HG02588 (cell line): ENCODE data around the gene SNCB.
A peak's percentile ranks its signal among the peaks of the same experiment; 100 is the strongest.

Source experiments
- ATAC-seq: cut with Tn5 transposase; IDR thresholded peaks from one replicate; pipeline ENCODE4 v1.9.1; 2021; ENCODE audit warnings: mild to moderate bottlenecking, moderate library complexity; ENCODE audit not compliant: unreplicated experiment

SNCB gene

DNA sequence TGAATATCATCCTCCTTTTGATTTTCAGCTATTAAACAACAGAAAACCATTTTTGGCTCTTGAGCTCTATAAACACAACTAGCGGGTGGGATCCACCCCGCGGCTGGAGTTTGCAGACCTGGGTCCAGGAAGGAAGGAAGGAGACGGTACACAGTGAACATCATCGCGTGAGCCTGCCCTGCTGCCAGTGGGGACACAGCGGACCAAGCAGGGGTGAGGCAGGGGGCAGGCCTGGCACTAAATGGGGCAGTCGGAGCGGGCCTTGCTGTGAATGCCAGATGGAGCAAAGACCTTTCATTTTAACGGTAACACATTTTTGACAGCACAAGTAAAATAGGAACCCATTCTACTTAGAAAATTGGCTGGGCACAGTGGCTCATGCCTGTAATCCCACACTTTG, 31.3 kb upstream of the SNCB start:
- ATAC-seq: no peak

DNA sequence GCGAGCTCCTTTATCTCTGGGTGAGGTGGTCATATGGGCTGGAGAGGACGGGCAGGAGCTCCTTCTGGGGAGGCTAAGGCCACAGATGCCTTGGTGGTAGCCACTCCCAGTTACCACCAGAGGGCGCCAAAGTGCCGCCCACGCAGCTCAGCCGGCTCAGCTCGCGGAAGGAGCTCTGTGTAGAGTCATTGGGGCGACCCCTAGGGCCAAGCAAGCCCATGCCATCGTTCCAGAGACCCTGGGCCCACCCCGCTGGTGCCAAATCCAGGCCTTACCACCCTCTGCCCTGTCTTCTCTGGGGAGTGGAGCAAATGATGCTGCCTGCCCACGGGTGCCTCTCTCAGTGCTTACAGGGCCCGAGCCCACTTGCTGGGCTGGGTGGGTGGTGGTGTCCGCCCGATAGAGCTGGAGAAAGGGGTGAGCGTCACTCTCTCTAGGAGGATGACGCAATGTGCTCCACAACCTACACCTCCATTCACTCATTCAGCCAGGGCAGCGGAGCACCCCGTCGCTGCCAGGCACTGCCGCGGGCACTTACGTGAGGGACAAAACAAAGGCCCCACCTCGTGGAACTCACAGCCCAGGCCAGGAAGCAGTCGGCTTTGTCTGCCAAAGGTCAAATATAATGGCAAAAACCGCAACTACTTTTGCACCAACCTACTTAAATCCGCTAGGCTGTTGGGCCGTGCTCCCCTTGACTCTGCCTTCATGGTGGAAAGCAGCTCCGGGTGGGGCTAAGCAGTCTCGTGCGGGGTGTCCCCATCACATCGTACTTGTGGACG, 30.7 kb upstream of the SNCB start:
- peak; percentile 48 for ATAC-seq

DNA sequence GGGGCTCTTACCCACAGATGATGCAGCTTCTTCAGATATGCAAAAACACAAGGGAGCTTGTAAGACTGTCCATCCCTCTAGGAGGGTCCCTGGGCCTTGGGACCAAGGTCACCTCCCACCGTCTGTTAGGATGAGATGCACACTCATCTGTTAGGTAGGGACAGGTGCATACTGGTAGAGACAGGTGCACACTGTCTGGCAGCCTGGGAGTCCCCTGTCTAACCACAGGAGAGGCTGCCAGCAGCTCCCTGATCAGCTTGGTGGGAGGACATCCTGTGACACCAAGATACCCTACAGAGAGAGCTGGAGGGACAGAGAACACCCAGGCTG, 30.2 kb upstream of the SNCB start:
- ATAC-seq: peak; percentile 19

DNA sequence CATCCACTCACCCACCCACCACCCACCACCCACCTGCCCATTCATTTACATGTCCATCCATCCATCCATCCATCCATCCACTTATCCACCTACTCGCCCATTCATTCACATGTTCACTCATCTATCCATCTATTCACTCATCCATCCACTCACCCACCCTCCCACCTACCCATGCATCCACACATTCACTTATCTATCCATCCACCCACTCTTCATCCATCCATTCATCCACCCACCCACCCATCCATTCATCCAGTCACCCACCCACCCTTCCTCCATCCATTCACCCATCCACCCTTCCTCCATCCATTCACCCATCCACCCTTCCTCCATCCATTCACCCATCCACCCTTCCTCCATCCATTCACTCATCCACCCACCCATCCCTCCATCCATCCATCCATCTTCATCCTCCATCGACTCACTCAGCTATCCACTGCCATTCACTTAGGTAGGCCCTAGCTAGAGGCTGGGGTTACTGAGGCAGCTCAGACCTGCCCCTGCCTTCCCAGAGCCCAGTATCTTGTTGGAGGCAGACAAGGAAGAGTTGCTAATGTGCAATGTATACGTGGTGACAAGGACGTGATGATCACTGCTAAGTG, 29.6 kb upstream of the SNCB start:
- ATAC-seq: no peak

DNA sequence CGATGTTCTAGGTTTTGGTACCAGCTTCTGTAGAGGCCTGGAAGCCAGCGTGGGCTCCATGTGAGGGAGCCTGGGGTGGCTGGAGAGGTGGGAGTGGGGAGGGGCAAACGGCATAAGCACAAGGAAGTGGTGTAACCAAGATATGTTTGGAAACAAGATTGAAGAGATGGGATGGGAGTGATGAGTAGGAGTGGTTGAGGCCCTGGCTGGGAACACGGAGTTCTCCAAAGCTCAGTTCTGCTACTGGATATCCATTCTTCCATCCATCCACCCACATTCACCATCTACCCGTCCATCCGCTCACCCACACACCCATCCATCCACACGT, 29.1 kb upstream of the SNCB start:
- ATAC-seq: no peak

DNA sequence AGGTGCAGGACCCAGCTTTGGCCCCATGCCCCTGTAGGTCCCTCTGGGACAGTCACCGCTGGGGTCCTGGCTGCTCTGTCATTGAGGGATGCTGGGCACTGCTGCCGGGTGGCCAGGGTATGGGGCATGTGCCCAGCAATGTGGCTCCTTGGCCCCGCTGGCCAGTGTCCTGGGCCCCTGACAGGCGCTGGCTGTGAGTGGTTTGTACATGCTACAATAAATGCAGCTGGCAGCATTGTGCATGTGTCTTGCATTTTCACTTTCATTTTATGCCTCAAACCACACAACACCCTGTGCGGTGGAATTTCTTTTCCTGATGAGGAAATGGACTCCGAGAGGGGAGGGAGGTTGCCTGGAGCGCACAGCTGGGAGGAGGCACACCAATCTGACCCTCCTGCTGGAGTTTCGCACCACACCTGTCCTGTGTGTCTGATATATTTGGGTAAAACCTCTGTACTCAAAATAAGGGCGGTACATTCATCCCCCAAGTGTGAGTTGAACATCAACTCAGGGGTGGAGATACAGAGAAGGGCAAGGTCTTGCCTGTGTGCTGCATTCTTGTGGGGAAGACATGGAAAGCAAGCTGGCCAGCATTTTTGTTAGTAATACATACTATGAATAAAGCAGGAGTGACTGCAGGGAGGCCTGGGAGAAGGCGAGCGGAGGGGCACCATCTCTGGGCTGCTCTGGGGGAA, 28.6 kb upstream of the SNCB start:
- no peak for ATAC-seq

DNA sequence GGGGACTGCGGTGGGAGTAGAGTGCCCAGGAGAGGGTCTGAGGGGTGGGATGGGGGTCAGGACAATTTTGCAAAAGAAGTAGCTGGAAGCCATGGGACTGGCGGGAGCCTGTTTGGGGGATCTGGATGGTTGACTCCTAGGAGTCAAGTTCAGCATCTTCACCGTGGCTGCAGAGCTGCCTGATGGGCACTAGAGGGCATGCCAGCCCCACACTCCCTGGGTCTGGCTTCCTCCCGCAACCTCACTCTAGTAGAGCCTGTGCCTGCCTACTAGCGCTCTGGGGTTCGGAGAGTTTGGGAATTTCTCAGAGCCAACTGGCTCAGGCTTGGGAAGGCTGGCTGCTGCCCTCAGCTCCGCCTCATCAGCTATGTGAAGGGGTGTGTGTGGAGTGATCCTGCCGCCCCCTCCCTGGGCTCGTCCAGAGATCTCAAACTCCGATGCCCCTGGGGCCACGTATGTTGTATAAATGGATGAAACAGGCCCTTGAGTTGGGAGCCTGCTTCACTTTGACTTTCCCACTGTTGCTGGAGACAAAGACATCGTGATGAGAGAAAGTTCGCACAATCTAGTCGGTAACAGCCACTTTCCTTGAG, 27.8 kb upstream of the SNCB start:
- ATAC-seq: no peak

DNA sequence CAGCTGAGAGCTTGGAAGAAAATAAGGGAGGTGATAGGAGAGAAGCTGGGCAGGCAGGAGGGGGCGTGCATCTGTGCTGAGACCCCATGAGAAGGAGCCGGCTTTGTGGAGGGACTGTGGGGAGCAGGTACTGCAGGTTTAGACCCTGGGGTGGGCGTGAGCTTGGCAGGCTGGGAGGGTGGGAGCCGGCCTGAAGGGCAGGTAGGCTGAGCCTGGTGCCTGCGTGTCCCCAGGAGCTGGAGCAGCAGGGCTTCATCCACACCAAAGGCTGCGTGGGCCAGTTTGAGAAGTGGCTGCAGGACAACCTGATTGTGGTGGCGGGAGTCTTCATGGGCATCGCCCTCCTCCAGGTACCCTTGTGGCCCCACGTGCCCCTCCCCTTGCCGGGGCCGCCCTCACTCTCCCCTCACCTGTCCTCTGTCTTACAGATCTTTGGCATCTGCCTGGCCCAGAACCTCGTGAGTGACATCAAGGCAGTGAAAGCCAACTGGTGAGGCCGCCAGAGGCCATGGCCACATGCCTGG, 26.2 kb upstream of the SNCB start:
- no peak for ATAC-seq

DNA sequence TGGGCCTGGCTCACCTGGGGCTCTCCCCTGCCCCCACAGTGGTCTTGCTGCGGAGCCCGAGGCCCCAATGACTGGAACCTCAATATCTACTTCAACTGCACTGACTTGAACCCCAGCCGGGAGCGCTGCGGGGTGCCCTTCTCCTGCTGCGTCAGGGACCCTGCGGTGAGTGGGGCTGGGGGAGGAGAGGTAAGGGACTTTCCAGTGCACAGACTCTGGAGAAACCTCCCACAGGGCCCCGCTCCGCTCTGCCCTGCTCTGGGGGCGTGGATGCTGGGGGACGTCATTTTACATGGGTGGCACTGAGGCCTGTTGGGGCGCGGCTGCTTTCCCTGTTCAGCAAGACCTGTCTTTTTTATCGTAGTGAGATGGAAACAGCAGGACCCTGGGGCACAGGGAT, 24.5 kb upstream of the SNCB start:
- no peak for ATAC-seq

DNA sequence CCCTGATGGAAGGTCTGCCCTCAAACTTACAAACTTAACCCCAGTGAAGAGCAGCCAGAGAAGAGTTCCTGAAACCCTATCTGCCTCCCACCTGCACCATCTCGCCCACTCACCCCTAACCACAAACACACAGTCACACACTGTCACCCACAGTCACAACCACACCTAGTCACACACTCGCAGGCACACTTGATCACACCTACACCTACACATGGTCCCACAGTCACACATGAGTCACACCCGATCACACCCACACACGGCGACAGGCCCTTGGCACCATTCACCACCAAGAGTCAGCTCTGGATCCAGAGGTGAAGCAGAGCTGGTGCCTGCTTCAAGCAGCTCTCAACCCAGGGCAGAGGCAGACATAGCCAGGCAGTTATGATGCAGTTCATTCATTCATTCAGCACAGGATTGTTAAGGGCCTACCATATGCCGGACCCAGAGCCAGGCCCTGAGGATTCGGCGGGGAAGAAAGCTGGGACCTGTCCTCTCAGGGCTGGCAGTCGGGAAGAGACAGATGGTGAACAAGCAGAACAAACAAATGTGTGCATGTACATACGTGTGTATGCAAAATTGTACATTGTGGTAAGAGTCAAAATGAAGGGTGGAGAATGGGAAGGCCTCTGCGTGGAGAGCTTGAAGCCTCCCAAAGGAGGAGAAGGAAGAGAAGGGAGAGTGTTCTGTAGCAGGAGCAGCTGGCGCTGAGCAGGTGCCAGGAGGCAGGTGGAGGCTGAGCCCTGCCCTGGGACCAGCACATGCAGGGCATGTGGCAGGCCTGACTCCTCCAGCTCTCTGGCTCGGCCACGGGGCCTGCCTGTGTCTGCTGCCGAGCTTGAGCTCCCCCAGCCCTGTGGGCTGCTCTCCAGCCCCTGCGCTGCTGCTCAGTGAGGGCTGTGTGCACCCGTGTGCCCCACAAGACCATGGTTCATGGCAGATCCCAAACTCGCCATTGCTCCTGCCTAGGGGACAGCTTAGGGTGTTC, 23.4 kb upstream of the SNCB start:
- no peak for ATAC-seq

DNA sequence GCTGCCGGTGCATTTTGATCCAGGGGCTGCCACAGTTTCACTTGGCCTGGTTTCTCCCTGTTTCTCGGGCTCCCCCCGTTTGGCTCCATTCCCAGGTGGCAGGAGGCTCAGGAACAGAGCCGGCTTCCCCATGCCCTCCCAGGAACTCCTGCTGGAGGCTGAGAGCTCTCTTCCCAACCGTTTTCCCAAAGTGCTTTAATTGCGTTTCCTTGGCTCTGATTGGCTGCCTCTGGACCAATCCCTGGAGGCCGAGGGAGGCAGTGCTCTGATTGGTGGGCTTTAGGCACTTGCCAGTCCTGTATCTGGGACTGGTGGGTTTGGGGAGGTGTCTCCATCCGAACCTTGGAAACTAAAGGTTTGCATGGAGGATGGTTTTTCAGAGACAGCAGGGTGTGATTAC, 21.8 kb upstream of the SNCB start:
- ATAC-seq: no peak

DNA sequence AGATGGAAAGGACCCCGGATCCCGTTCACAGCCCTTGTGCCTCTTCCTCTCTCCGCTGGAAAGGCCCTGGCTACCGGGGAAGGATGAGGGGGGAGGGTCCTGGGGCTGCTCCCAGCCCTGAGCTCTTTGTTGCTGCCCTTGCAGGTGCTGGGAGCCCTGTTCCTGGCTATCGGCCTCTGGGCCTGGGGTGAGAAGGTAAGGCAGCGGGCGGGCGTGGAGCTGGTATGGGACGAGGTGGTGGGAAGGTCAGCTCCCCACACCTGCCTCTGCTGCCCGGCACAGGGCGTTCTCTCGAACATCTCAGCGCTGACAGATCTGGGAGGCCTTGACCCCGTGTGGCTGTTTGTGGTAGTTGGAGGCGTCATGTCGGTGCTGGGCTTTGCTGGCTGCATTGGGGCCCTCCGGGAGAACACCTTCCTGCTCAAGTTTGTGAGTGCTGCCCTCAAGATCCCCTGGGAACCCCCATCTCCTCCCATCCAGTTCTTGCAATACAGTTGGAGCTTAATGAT, 21.2 kb upstream of the SNCB start:
- ATAC-seq: no peak

DNA sequence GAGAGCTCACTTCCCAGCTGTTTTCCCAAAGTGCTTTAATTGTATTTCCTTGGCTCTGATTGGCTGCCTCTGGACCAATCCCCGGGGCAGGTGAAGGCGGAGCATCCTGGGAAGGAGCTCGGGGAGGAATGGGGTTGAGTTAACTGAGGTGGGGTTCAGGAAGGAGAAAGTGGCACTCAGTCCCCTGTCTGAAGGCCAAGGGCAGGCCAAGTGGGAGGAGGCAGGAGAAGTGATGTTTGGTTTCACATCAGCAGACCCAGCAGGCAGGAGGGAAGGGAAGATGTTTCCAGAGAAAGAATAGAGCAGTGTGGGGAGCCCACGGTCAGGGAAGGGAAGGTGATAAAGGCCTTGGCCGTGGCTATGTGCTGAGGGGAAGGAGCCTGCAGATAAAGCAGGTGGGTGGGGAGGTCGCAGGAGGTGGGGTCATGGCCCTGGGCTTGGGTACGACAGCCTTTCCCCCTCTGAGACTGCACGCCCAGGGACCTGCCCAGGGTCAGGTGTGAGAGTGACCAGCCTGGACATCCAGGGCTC, 20.1 kb upstream of the SNCB start:
- no peak for ATAC-seq

DNA sequence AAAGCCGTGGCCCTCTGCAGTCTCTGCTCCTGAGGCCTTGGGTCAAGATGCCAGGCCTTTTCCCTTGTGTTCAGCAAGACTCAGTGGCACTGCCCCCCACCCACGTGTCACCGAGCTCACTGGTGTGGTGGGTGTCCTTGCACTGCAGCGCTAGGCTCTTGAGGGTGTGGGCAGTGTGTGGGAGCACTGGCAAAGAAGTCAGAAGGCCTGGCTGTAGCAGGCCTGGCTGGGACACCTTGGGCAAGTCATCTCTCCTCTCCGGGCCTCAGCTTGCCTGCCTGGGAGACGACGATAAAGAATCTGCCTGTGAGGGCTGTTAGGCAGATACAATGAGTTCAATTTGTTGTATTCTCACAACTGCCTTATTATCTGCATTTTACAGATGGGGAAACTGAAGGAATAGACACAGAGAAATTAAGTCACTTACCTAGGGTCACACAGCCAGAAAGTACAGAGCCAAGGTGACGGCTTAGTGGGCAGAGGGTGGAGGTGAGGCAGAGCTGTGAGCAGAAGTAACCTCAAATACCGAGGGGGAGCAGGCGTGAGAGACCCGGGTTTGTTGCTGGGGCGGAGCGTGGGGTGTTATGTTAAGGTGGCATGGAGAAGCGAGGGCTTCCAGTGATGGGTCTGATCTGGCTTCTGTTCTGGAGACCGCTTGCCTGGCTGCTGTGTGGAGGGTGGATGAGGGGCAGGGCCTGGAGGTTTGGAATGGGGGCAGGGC, 18.3 kb upstream of the SNCB start:
- ATAC-seq: no peak

DNA sequence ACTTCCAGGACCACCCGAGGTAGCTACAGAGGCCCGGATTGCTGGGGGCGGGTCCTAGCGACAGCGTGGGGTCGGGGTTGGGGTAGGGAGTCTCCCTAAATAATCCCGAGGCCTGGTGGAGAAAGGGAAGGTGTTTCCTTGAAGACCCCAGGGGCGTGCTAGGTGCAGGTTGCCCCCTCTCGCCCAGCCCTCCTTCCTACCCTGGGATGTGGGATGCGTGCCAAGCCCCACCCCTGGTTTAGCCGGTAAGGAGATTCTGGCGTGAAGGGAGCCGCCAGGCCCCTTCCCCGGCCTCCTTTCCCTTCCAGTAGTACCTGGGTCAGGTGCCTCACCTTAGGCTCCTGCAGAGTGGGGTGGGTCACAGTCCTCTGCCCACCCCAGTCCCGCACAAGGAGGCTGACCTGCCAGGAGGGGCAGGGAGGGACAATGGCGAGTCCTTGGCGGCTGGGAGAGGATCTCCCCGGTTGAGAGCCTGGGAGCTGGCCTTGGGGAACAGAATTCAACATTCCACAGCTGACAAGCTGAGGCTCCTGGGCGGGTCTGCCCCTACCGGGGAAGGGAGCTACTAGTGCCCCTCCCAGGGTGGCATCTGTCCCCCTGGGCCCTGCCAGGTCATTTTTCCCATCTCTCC, 17.6 kb upstream of the SNCB start:
- no peak for ATAC-seq

DNA sequence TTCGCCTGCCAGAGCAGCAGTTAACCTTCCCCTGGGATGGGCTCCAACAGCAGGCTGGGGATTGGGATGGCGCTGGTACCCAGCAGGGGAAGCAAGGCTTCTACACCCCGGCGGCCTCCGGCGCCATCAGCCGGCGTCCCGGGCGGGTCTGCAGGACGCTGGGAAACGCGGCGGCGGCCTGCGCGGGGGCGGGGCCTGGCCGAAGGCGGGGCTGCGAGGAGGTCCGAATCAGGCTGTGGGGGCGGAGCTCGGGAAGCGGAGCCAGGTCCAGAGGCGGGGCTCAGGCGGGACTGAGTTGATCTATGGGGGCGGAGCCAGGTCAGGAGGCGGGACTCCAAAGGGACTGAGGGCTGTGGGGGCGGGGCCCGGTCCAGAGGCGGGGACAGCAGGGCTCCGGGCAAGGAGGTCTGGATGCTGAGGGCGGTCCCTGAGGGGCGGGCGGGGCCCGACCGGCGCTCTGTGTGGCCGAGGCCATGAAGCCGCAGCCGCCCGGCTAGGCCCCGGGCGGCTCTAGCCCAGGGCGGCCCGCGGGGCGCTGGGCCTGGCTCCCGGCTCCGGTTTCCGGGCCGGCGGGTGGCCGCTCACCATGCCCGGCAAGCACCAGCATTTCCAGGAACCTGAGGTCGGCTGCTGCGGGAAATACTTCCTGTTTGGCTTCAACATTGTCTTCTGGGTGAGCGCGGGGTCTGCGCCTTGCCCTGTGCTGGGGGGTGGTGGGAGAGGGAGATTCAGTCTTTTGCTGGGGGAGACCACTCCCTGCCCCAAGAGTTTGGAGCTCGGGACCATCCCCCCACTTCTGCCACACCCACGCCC, 16.9 kb upstream of the SNCB start, which contains the start of gene TSPAN17:
TSPAN17 (plus strand) TSS at position 455 of the 813 bp plus-strand sequence; CDS start at position 587, 132 bp downstream.
- peak; percentile 91 for ATAC-seq

DNA sequence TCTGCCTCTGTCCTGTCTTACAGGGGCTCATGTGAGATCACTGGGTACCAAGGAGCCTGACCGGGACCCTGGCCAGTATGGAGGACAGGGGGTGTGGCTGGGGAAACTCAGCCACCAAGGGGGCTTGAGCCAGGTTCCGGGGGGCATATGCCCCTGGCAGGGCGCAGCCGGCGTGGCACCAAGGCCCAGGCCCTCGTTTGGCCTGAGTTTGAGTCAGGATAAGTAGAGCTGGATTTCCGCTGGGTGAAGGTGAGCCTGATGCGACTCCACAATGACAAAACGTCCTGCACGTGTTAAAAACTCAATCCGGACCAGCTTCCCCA, 16.3 kb upstream of the SNCB start:
- peak; percentile 10 for ATAC-seq

DNA sequence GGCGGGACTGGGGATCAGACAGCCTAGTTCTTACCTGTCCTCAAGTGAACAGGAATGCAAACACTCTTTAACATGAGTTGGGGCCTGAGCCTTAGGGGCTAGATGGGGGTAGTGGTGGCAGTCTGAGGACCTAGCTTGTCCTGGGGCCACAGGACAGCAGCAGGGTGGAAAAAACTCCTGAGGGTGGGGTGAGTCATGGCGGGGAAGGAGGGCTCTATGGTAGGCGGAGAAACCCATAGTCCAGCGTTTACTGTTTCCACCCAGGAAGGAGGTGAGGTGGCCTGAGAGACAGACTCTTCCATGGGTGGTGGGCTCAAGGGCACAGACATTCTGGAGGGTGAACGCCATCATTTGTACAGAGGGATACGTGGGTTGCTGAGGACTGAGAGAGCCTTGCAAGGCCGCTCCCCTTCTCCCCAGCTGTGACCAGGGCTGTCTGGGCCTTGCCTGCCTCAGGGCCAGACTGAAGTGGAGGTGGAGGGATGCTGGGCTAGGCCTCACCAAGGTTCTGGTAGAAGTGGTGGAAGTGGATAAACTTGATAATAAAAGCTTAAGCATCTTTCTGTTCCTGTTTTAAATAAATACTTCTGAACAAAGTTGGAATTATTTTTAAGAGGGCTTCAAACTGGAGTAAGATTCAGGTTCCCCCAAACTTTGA, 15.8 kb upstream of the SNCB start:
- ATAC-seq: no peak
